ENCODE data around the gene FYN. TPM values are rescaled to one million over a fixed set of nuclear protein-coding genes. Genes with fewer than 3 reads are reported as not detected.

Gene FYN
- total RNA-seq, 1 experiment from 2014 or later: 34.3 TPM

GRCh38 chr6:111734068-111735061 lies 138.9 kb downstream of the FYN start:
- Histone ChIP-seq H3K27ac (ENCODE audit: low read depth, low read length, poor library complexity, severe bottlenecking) (no peak overlapping the region), H3K4me3 (ENCODE audit: low read depth, low read length, poor library complexity, severe bottlenecking) (no peak overlapping the region), H3K4me1 (ENCODE audit: insufficient read depth, low read length, poor library complexity, severe bottlenecking) (no peaks in the 10 kb centered on the region), H3K27me3 (replicated peaks; ENCODE audit: insufficient read depth, low read depth, low read length, poor library complexity) (no peaks in the 10 kb centered on the region), H3K9me3 (ENCODE audit: low read depth, low read length, poor library complexity, severe bottlenecking) (no peaks in the 10 kb centered on the region), H3K36me3 (ENCODE audit: insufficient read depth, low read length, poor library complexity, severe bottlenecking) (no peaks in the 10 kb centered on the region)
- TF ChIP-seq EZH2 (IDR thresholded peaks at IDR 0.05; ENCODE audit: borderline replicate concordance, low read depth, low read length, poor library complexity, severe bottlenecking) (no peak), CTCF (conservative IDR thresholded peaks at IDR 0.05; ENCODE audit: low read depth, low read length) (no peak)
- ChIA-PET POLR2A (ENCODE audit: low non-redundant PET) (no interaction called here), CTCF (no interaction called here)
- no TSS peak for BruUV-seq (replicated peaks)
- intact Hi-C loops (cut with micrococcal nuclease; ENCODE audit: unreplicated experiment): no loop called here
- DNase-seq (ENCODE audit: low spot score): no peak

- TF ChIP-seq EZH2 (IDR thresholded peaks at IDR 0.05; ENCODE audit: borderline replicate concordance, low read depth, low read length, poor library complexity, severe bottlenecking) (no peak), CTCF (conservative IDR thresholded peaks at IDR 0.05; ENCODE audit: low read depth, low read length) (no peak)
- no peak overlapping the region for H3K4me3 ChIP-seq (ENCODE audit: low read depth, low read length, poor library complexity, severe bottlenecking)
- no peaks in the 10 kb centered on the region for H3K36me3 ChIP-seq (ENCODE audit: insufficient read depth, low read length, poor library complexity, severe bottlenecking)
- intact Hi-C loops (cut with micrococcal nuclease; ENCODE audit: unreplicated experiment): no loop called here
- no peaks in the 10 kb centered on the region for H3K9me3 ChIP-seq (ENCODE audit: low read depth, low read length, poor library complexity, severe bottlenecking)
- DNase-seq (ENCODE audit: low spot score): no peak
- POLR2A ChIA-PET (ENCODE audit: low non-redundant PET): no interaction called here
- H3K27me3 ChIP-seq (replicated peaks; ENCODE audit: insufficient read depth, low read depth, low read length, poor library complexity): no peaks in the 10 kb centered on the region
- CTCF ChIA-PET: no interaction called here
- no TSS peak for BruUV-seq (replicated peaks)
- no peak overlapping the region for H3K27ac ChIP-seq (ENCODE audit: low read depth, low read length, poor library complexity, severe bottlenecking)
- no peaks in the 10 kb centered on the region for H3K4me1 ChIP-seq (ENCODE audit: insufficient read depth, low read length, poor library complexity, severe bottlenecking)
Observed at GRCh38 chr6:111732390-111732789, 140.9 kb downstream of the FYN start.

DNA sequence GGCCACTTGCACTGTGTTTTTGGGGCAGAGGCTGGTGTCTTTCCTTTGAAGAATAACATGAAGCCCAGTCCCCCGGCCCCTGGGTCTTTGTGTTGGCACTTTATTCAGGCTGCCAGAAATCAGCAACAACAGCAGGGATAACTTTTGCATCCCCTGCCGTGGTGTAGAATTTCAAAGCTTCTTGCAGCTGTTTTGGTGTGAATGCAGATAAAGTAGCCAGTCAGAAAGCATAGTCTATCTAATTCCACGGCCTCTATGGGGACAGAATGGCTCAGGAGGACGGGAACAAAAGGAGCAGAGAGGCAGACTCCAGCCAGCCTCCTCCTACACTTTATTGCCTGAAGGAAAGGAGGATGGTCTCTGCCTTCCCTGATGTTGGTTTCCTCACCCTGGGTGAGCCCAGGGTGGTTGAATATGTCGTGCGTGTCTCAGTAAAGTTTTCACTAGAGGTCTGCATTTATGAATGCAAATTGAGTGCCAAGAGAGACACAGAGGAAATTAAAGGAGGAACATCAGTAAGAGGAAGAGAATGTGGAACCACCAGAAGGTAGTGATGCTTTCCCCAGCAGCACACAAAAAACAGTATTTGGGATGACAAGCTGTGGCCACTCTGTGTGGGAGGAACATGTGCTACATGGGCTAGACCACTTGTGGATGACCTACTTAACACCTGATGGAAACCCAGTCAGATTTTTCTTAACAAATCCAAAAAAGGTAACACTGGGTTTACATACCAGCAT lies 141.6 kb downstream of the FYN start:
- DNase-seq (ENCODE audit: low spot score): no peak
- Histone ChIP-seq H3K36me3 (ENCODE audit: insufficient read depth, low read length, poor library complexity, severe bottlenecking) (no peaks in the 10 kb centered on the region), H3K27me3 (replicated peaks; ENCODE audit: insufficient read depth, low read depth, low read length, poor library complexity) (no peaks in the 10 kb centered on the region), H3K4me1 (ENCODE audit: insufficient read depth, low read length, poor library complexity, severe bottlenecking) (no peaks in the 10 kb centered on the region), H3K9me3 (ENCODE audit: low read depth, low read length, poor library complexity, severe bottlenecking) (no peaks in the 10 kb centered on the region), H3K4me3 (ENCODE audit: low read depth, low read length, poor library complexity, severe bottlenecking) (no peak overlapping the region), H3K27ac (ENCODE audit: low read depth, low read length, poor library complexity, severe bottlenecking) (no peak overlapping the region)
- BruUV-seq (replicated peaks): no TSS peak
- TF ChIP-seq EZH2 (IDR thresholded peaks at IDR 0.05; ENCODE audit: borderline replicate concordance, low read depth, low read length, poor library complexity, severe bottlenecking) (no peak), CTCF (conservative IDR thresholded peaks at IDR 0.05; ENCODE audit: low read depth, low read length) (no peak)
- ChIA-PET CTCF (no interaction called here), POLR2A (ENCODE audit: low non-redundant PET) (no interaction called here)
- intact Hi-C loops (cut with micrococcal nuclease; ENCODE audit: unreplicated experiment): no loop called here
